Smooth muscle cell (in vitro differentiated cells): ENCODE measurements around the gene EMB. TPM values are rescaled to one million over a fixed set of nuclear protein-coding genes. Genes with fewer than 3 reads are reported as not detected.
"Not testable (repeated sequence)": the region's sequence is repeated elsewhere in the genome, so short reads cannot be mapped to it uniquely, and the experiment has no call there.

ENCODE experiments used
- DNase-seq: peaks from one replicate; lab custom pipeline; 2025; ENCODE audit not compliant: unreplicated experiment; lab: John Stamatoyannopoulos, UW
- H2AFZ ChIP-seq: fragments of 200-600 bp; sonication (generic); 2 replicates; pipeline ENCODE4 v1.6.0; 2016; ENCODE audit warnings: antibody characterized with exemption, low read depth, mild to moderate bottlenecking
- H3F3A ChIP-seq: fragments of 200-600 bp; sonication (generic); 2 replicates; pipeline ENCODE4 v1.6.0; 2017; ENCODE audit warnings: antibody characterized with exemption, low read depth
- H3K27ac ChIP-seq: fragments of 200-600 bp; sonication (generic); 2 replicates; pipeline ENCODE4 v1.5.1; 2016; ENCODE audit warnings: low read depth, mild to moderate bottlenecking
- H3K27me3 ChIP-seq: fragments of 200-600 bp; sonication (generic); 2 replicates; pipeline ENCODE4 v1.6.1; 2016; ENCODE audit warnings: low read depth, mild to moderate bottlenecking
- H3K36me3 ChIP-seq: fragments of 200-600 bp; sonication (generic); 2 replicates; pipeline ENCODE4 v1.5.1; 2016; ENCODE audit warnings: low read depth
- H3K4me1 ChIP-seq: fragments of 200-600 bp; sonication (generic); 2 replicates; pipeline ENCODE4 v1.5.1; 2016; ENCODE audit warnings: low read depth
- H3K4me2 ChIP-seq: fragments of 200-600 bp; sonication (generic); 2 replicates; pipeline ENCODE4 v1.6.0; 2016; ENCODE audit warnings: mild to moderate bottlenecking
- H3K4me3 ChIP-seq: fragments of 200-600 bp; sonication (generic); 2 replicates; pipeline ENCODE4 v1.5.1; 2016; ENCODE audit warnings: mild to moderate bottlenecking
- H3K79me2 ChIP-seq: fragments of 200-600 bp; sonication (generic); 2 replicates; pipeline ENCODE4 v1.6.0; 2016; ENCODE audit warnings: low read depth, mild to moderate bottlenecking
- H3K9ac ChIP-seq: fragments of 200-600 bp; sonication (generic); 2 replicates; pipeline ENCODE4 v1.6.0; 2016; ENCODE audit warnings: low read depth
- H3K9me3 ChIP-seq: fragments of 200-600 bp; sonication (generic); replicated peaks from 2 replicates; pipeline ENCODE4 v1.5.1; 2016; ENCODE audit warnings: low read depth
- H4K20me1 ChIP-seq: fragments of 200-600 bp; sonication (generic); 2 replicates; pipeline ENCODE4 v1.6.0; 2016; ENCODE audit warnings: low read depth
- WGBS: methylation state at CpG from one replicate; pipeline ENCODE4 v1.1.7; 2016; ENCODE audit warnings: low lambda C conversion rate; 5-methylcytosine and 5-hydroxymethylcytosine counted together
- polyA plus RNA-seq: library from polyadenylated mRNA; unstranded; fragments of >200 nt; fragmentation: Nextera tagmentation; extraction: Ambion mirVana; gene quantifications from 2 replicates; pipeline ENCODE4 v1.2.1, GENCODE V29; 2016
- total RNA-seq: library from RNA; depleted of rRNA; stranded (reverse); fragments of >200 nt; gene quantifications from 2 replicates; pipeline ENCODE4 v1.2.3, GENCODE V29; 2014
- TF ChIP-seq, protein P1 (sequence below): fragments of 200-600 bp; sonication (generic); IDR thresholded peaks from 2 replicates; pipeline ENCODE4 v1.5.1; 2017; ENCODE audit warnings: borderline replicate concordance, mild to moderate bottlenecking, antibody characterized with exemption; ENCODE audit not compliant: insufficient read depth, poor library complexity, severe bottlenecking

EMB gene
- total and polyA plus RNA-seq, 2 experiments from 2014 or later = 6.6 to 19.5 TPM

DNA sequence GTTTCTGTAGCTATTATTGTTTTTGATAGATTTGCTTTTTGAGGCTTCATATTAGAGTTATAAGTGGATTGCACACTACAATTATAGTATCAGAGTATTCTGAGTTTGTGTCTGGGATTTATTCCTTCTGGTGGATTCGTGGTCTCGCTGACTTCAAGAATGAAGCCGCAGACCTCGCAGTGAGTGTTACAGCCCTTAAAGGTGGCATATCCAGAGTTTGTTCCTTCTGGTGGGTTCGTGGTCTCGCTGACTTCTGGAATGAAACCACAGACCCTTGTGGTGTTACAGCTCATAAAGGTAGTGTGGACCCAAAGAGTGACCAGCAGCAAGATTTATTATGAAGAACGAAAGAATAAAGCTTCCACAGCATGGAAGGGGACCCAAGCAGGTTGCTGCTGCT lies 6.9 kb upstream of the EMB start:
- H3K9ac ChIP-seq = no peak overlapping the region
- H4K20me1 ChIP-seq = no peaks in the 10 kb centered on the region
- H3K27ac ChIP-seq = no peak overlapping the region
- H3K4me2 ChIP-seq = no peak overlapping the region
- DNase-seq = no peak
- H3K9me3 ChIP-seq = no peaks in the 10 kb centered on the region
- TF ChIP-seq, protein P1, sequence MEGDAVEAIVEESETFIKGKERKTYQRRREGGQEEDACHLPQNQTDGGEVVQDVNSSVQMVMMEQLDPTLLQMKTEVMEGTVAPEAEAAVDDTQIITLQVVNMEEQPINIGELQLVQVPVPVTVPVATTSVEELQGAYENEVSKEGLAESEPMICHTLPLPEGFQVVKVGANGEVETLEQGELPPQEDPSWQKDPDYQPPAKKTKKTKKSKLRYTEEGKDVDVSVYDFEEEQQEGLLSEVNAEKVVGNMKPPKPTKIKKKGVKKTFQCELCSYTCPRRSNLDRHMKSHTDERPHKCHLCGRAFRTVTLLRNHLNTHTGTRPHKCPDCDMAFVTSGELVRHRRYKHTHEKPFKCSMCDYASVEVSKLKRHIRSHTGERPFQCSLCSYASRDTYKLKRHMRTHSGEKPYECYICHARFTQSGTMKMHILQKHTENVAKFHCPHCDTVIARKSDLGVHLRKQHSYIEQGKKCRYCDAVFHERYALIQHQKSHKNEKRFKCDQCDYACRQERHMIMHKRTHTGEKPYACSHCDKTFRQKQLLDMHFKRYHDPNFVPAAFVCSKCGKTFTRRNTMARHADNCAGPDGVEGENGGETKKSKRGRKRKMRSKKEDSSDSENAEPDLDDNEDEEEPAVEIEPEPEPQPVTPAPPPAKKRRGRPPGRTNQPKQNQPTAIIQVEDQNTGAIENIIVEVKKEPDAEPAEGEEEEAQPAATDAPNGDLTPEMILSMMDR = no peak
- H3K4me1 ChIP-seq = no peaks in the 10 kb centered on the region
- no peak overlapping the region for H2AFZ ChIP-seq
- WGBS = 91% methylated on average over 7 of the region's 7 CpGs
- no peaks in the 10 kb centered on the region for H3K79me2 ChIP-seq
- H3K36me3 ChIP-seq = no peaks in the 10 kb centered on the region
- no peak overlapping the region for H3K4me3 ChIP-seq
- no peaks in the 10 kb centered on the region for H3F3A ChIP-seq
- no peaks in the 10 kb centered on the region for H3K27me3 ChIP-seq

DNA sequence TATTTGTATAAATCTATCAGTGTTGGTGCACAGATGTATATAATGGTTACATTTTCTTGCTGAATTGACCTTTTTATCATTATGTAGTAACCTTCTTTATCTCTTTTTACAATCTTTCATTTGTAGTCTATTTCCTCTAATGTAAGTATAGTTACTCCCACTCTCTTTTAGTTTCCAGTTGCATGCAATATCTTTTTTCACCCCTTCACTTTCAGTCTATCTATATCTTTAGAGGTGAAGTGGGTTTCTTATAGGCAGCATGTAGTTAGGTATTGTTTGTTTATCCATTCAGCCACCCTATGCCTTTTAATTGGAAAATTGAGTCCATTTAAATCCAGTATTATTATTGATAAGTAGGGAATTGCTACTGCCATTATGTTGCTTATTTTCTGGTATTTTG lies 6.1 kb upstream of the EMB start:
- H3K4me1 ChIP-seq = no peaks in the 10 kb centered on the region
- TF ChIP-seq, protein P1 = no peak
- no peak overlapping the region for H3K4me2 ChIP-seq
- H3F3A ChIP-seq = no peaks in the 10 kb centered on the region
- no peaks in the 10 kb centered on the region for H3K27me3 ChIP-seq
- no peak overlapping the region for H3K4me3 ChIP-seq
- H3K9ac ChIP-seq = no peak overlapping the region
- no peak overlapping the region for H2AFZ ChIP-seq
- no peak overlapping the region for H3K27ac ChIP-seq
- H3K36me3 ChIP-seq = no peaks in the 10 kb centered on the region
- H4K20me1 ChIP-seq = no peaks in the 10 kb centered on the region
- no peaks in the 10 kb centered on the region for H3K79me2 ChIP-seq
- no peaks in the 10 kb centered on the region for H3K9me3 ChIP-seq
- no peak for DNase-seq

DNA sequence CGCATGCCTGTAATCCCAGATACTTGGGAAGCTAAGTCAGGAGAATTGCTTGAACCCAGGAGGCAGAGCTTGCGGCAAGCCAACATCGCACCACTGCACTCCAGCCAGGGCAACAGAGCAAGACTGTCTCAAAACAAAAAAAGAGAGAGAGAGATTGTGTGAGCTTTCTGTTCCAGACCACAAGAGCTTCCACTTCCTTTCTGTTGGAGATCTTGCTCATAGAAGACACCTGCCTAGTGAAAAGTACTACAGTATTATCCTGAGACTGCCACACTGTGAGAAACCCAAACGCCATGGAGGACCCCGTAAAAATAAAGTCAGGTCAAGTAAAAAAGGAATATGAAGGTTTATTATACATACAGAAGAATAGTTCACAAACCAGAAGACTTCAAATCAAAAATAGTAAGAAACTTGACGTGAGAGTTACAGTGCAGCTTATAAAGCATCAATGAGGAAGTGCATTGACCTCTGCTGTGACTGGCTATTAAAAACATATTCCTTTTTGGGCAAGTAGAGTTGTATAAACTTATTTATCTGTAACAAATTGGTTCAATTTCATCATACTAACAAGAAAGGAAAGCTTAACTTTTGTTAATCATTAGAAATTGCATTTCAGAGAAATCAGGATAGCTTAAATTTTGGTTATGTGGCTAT lies 4.3 kb upstream of the EMB start:
- H2AFZ ChIP-seq = no peak overlapping the region
- H3K4me1 ChIP-seq = no peaks in the 10 kb centered on the region
- H3F3A ChIP-seq = no peaks in the 10 kb centered on the region
- no peaks in the 10 kb centered on the region for H4K20me1 ChIP-seq
- H3K36me3 ChIP-seq = no peaks in the 10 kb centered on the region
- no peaks in the 10 kb centered on the region for H3K27me3 ChIP-seq
- no peaks in the 10 kb centered on the region for H3K9me3 ChIP-seq
- H3K4me2 ChIP-seq = no peak overlapping the region
- no peak for DNase-seq
- TF ChIP-seq, protein P1 = no peak
- no peak overlapping the region for H3K27ac ChIP-seq
- H3K79me2 ChIP-seq = no peaks in the 10 kb centered on the region
- 94% methylated on average over 6 of the region's 6 CpGs for WGBS
- H3K4me3 ChIP-seq = no peak overlapping the region
- H3K9ac ChIP-seq = no peak overlapping the region

DNA sequence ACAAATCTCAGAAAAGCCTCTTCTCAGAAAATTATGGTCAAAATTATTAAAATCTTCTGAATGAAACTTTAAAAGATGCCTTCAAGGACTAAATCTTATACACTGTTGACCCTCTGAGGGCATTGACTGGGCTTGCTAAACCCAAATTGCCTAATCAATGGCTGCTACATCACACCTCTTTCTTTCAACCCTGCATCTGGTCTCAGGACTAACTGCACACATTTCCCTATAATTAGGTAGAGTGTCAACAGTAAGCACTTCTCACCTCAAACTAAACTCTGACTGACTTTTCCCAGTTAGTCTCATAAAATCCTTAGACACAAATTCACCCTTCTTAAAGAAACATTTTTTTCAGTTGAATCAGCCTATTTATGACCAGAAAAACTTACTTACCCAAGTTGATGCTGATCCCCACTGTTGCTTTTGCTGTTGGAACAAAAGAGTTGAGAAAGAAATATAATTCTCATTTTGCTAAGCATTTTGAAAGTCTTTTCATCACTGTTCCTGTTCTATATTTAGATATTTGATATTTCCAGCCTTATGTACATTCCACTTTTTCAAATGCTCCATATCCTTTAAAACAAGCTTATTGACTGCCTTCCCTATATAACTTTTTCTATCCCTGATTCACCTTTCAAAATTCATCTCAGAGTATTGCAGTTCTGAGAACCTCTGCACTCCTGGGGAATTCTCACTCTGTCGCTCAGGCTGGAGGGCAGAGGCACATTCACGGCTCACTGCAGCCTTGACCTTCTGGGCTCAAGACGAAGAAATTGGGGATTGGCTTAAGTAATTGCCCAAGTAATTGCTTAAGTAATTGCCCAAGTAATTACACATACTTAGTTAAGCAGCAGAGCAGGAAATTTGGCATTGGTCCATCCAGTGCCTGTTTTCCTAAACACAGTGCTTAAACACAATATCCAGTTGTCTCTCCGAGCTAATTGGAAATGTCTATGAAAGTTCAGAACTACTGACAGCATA lies 1.8 kb upstream of the EMB start:
- not testable (repeated sequence) for H3K27ac ChIP-seq, H3K36me3 ChIP-seq, H3F3A ChIP-seq, H3K4me3 ChIP-seq, H3K27me3 ChIP-seq, DNase-seq, H3K9ac ChIP-seq, H3K4me1 ChIP-seq, H4K20me1 ChIP-seq, H3K79me2 ChIP-seq, H3K9me3 ChIP-seq, H3K4me2 ChIP-seq, H2AFZ ChIP-seq
- 60% methylated on average over 4 of the region's 4 CpGs for WGBS
